ENCODE results near the gene NCR3LG1.
"Not testable (repeated sequence)": the region's sequence is repeated elsewhere in the genome, so short reads cannot be mapped to it uniquely, and the experiment has no call there.

The NCR3LG1 gene

GRCh38 chr11:17412488-17413180 lies 61.0 kb downstream of the NCR3LG1 start:
- no peak for DNase-seq (ENCODE audit: low spot score)

- no peak for DNase-seq (ENCODE audit: low spot score)
These were observed 62.1 kb downstream of the NCR3LG1 start for GRCh38 chr11:17413414-17414316.

GRCh38 chr11:17414317-17414737 lies 62.7 kb downstream of the NCR3LG1 start:
- DNase-seq (ENCODE audit: low spot score) = no peak

DNA sequence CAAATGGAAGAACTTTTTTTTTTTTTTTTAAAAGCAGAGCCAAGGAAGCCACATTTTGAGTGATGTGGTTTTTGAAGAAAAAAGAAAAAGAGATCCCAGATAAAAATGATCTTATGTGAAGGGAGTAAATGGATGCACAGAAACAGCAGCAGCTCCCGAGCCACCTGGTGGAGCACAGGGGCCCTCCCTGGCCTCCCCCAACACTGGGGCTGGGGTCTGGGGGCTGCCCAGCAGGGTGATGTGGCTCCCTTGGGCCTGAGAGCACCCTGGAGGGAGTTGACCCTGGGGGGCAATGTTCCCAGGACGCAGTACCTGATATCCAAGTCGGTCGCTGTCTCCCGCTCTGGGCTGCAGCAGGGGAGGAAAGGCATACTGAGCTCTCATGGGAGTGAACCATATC lies 63.4 kb downstream of the NCR3LG1 start:
- DNase-seq (ENCODE audit: low spot score) = no peak

DNA sequence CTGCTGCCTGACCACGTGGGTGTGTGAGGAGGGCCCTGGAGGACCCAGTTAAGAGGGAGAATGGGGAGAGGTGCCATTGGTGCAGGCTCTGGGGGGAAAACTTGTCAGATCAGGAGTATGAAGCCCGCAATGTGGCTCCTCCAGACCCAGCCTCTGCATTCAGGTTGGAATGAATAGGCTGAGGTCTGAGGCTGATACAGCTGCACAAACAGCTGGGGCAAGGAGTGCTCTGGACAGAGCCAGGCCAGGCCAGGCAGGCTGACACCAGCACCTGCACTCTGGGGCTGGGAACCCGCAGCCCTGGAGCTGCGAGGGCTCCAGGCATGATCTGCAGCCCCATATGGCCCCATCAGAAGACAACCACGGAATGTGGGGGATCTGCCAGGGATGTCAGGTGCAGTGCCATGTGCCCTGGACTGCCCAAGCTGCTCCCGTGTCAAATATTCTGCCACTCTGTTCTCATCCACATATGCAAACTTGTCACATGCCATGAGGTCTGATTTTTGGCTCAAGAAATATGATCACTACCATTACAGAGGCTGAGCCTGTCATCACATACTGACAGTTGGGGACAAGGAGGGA lies 64.0 kb downstream of the NCR3LG1 start:
- no peak for DNase-seq (ENCODE audit: low spot score)

GRCh38 chr11:17416492-17416891 lies 64.9 kb downstream of the NCR3LG1 start:
- no peak for DNase-seq (ENCODE audit: low spot score)

GRCh38 chr11:17418444-17419081 lies 67.0 kb downstream of the NCR3LG1 start:
- no peak for DNase-seq (ENCODE audit: low spot score)

- no peak for DNase-seq (ENCODE audit: low spot score)
These were observed 70.2 kb downstream of the NCR3LG1 start for GRCh38 chr11:17421781-17422180.

GRCh38 chr11:17423533-17424310 lies 72.1 kb downstream of the NCR3LG1 start:
- DNase-seq (ENCODE audit: low spot score) = no peak

DNA sequence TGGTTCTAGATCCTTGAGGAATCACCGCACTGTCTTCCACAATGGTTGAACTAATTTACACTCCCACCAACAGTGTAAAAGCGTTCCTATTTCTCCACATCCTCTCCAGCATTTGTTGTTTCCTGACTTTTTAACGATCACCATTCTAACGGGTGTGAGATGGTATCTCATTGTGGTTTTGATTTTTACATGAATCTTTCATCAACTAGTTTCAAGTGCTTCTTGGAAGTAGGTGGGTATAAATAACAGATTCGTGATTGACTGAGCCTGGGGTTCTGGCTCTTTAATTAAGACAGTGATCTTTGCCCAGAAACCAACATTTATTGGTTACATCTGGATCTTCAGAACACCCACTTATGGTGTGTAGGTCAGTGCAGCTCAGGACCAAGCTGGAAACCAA lies 74.6 kb downstream of the NCR3LG1 start:
- not testable (repeated sequence) for DNase-seq (ENCODE audit: low spot score)
